GM23338 (cell line): Measurements from ENCODE around the gene CD69. TPM values are rescaled to one million over a fixed set of nuclear protein-coding genes. Genes with fewer than 3 reads are reported as not detected.

Experiments
- ATAC-seq: fragments of 200-7000 bp; cut with Tn5 transposase; 3 replicates; pipeline ENCODE4 v1.9.1; 2020
- DNase-seq: peaks from one replicate; pipeline ENCODE4 v3.0.0-alpha.2; 2015; ENCODE audit warnings: low spot score
- H2AFZ ChIP-seq: fragments of 200-600 bp; sonication (generic); 2 replicates; pipeline ENCODE4 v1.8.0; 2016; ENCODE audit warnings: antibody characterized with exemption, mild to moderate bottlenecking, moderate library complexity
- H3F3A ChIP-seq: fragments of 200-600 bp; sonication (generic); replicated peaks from 2 replicates; pipeline ENCODE4 v1.8.0; 2017; ENCODE audit warnings: antibody characterized with exemption, mixed run types, low read depth
- H3K27ac ChIP-seq: fragments of 200-600 bp; sonication (generic); 2 replicates; pipeline ENCODE4 v1.6.1; 2016; ENCODE audit warnings: low read depth
- H3K27me3 ChIP-seq: fragments of 200-600 bp; sonication (generic); 2 replicates; pipeline ENCODE4 v1.8.0; 2016; ENCODE audit warnings: mild to moderate bottlenecking, mixed run types, moderate library complexity; ENCODE audit not compliant: insufficient read depth
- H3K36me3 ChIP-seq: fragments of 200-600 bp; sonication (generic); 2 replicates; pipeline ENCODE4 v1.8.0; 2016; ENCODE audit warnings: mild to moderate bottlenecking; ENCODE audit not compliant: insufficient read depth
- H3K4me1 ChIP-seq: fragments of 200-600 bp; sonication (generic); 2 replicates; pipeline ENCODE4 v1.8.0; 2016; ENCODE audit warnings: mild to moderate bottlenecking, moderate library complexity; ENCODE audit not compliant: insufficient read depth
- H3K4me2 ChIP-seq: fragments of 200-600 bp; sonication (generic); 2 replicates; pipeline ENCODE4 v1.7.1; 2017; ENCODE audit warnings: mixed run types
- H3K4me3 ChIP-seq: fragments of 200-600 bp; sonication (generic); 2 replicates; pipeline ENCODE4 v1.6.1; 2016; ENCODE audit warnings: mixed run types
- H3K79me2 ChIP-seq: fragments of 200-600 bp; sonication (generic); replicated peaks from 2 replicates; pipeline ENCODE4 v1.8.0; 2017; ENCODE audit warnings: mild to moderate bottlenecking; ENCODE audit not compliant: insufficient read depth
- H3K9me2 ChIP-seq: fragments of 200-600 bp; sonication (generic); 2 replicates; pipeline ENCODE4 v1.8.0; 2017; ENCODE audit not compliant: insufficient read depth
- H4K20me1 ChIP-seq: fragments of 200-600 bp; sonication (generic); replicated peaks from 2 replicates; pipeline ENCODE4 v1.8.0; 2017; ENCODE audit warnings: mild to moderate bottlenecking; ENCODE audit not compliant: insufficient read depth
- H3K27ac Mint-ChIP-seq: 2 replicates; pipeline ENCODE4 v1.8.0; 2020; ENCODE audit warnings: inconsistent platforms, mild to moderate bottlenecking, moderate library complexity, mixed read lengths
- H3K27me3 Mint-ChIP-seq: 3 replicates; pipeline ENCODE4 v1.8.0; 2022; ENCODE audit warnings: low read depth, mild to moderate bottlenecking, moderate library complexity, mixed read lengths, inconsistent platforms; ENCODE audit not compliant: insufficient read depth, poor library complexity
- H3K36me3 Mint-ChIP-seq: 3 replicates; pipeline ENCODE4 v1.8.0; 2021; ENCODE audit warnings: low read depth, mild to moderate bottlenecking, inconsistent platforms, moderate library complexity, mixed read lengths
- H3K4me1 Mint-ChIP-seq: 3 replicates; pipeline ENCODE4 v1.8.0; 2020; ENCODE audit warnings: mild to moderate bottlenecking, inconsistent platforms, mixed read lengths
- H3K4me3 Mint-ChIP-seq: 3 replicates; pipeline ENCODE4 v1.8.0; 2021; ENCODE audit warnings: moderate library complexity, mild to moderate bottlenecking, inconsistent platforms, mixed read lengths
- H3K9me3 Mint-ChIP-seq: 3 replicates; pipeline ENCODE4 v1.8.0; 2020; ENCODE audit warnings: moderate library complexity, mild to moderate bottlenecking, inconsistent platforms, mixed read lengths
- CREB1 ChIP-seq: fragments of 250-450 bp; sonication (Bioruptor Pico); IDR thresholded peaks from 2 replicates; pipeline ENCODE4 v1.5.0; 2020; ENCODE audit warnings: low read depth, mild to moderate bottlenecking, moderate library complexity
- ETS1 ChIP-seq: IDR thresholded peaks from 2 replicates; pipeline ENCODE4 v1.6.1; 2016; ENCODE audit warnings: antibody characterized with exemption
- EZH2 ChIP-seq: fragments of 200-600 bp; sonication (generic); IDR thresholded peaks from one replicate; pipeline ENCODE4 v1.8.0; 2017; ENCODE audit warnings: antibody characterized with exemption, mild to moderate bottlenecking, low read depth; ENCODE audit not compliant: unreplicated experiment
- EZH2phosphoT487 ChIP-seq: fragments of 200-600 bp; sonication (generic); IDR thresholded peaks from one replicate; pipeline ENCODE4 v1.8.1; 2018; ENCODE audit warnings: antibody characterized with exemption; ENCODE audit not compliant: unreplicated experiment
- NANOG ChIP-seq: IDR thresholded peaks from 2 replicates; pipeline ENCODE4 v1.6.1; 2016; ENCODE audit warnings: antibody characterized with exemption, borderline replicate concordance
- POLR2AphosphoS5 ChIP-seq: IDR thresholded peaks from 2 replicates; pipeline ENCODE4 v1.6.1; 2016; ENCODE audit warnings: antibody characterized with exemption, low read depth
- REST ChIP-seq: IDR thresholded peaks from one replicate; pipeline ENCODE4 v1.6.1; 2018; ENCODE audit warnings: antibody characterized with exemption; ENCODE audit not compliant: unreplicated experiment
- STAT1 ChIP-seq: IDR thresholded peaks from one replicate; pipeline ENCODE4 v1.6.1; 2016; ENCODE audit warnings: antibody characterized with exemption; ENCODE audit not compliant: unreplicated experiment
- ZNF331 ChIP-seq: fragments of 250-450 bp; sonication (Bioruptor Pico); IDR thresholded peaks from 2 replicates; pipeline ENCODE4 v1.5.0; 2020; ENCODE audit warnings: low read depth, mild to moderate bottlenecking, moderate library complexity
- ZNF462 ChIP-seq: fragments of 250-450 bp; sonication (Bioruptor Pico); IDR thresholded peaks from 2 replicates; pipeline ENCODE4 v1.5.0; 2020; ENCODE audit warnings: mild to moderate bottlenecking, moderate library complexity
- polyA plus RNA-seq: library from polyadenylated mRNA; unstranded; fragments of >200 nt; fragmentation: Nextera tagmentation; extraction: Ambion mirVana; gene quantifications from 2 replicates; pipeline ENCODE4 v1.2.1, GENCODE V29; 2016
- total RNA-seq: library from RNA; depleted of rRNA; stranded (reverse); fragments of >200 nt; shearing (Covaris generic); gene quantifications from 2 replicates; pipeline ENCODE4 v1.2.3, GENCODE V29; 2014

Gene CD69
- total and polyA plus RNA-seq, 2 experiments from 2014 or later = not detected

- no peaks in the 10 kb centered on the region for H3K36me3 ChIP-seq
Measured at GRCh38 chr12:9755035-9755434, 5.7 kb downstream of the CD69 start.

More at GRCh38 chr12:9755035-9755434, 5.7 kb downstream of the CD69 start:
- Histone ChIP-seq H2AFZ (peak overlapping the region; percentile 17), H3K4me1 (peaks cover 8% of the 10 kb centered on the region; the same call in 1 of the 2 replicates), H3F3A (no peaks in the 10 kb centered on the region), H3K4me3 (no peak overlapping the region), H3K27me3 (no peaks in the 10 kb centered on the region), H4K20me1 (no peaks in the 10 kb centered on the region), H3K79me2 (no peaks in the 10 kb centered on the region), H3K4me2 (no peak overlapping the region), H3K27ac (no peak overlapping the region), H3K9me2 (no peaks in the 10 kb centered on the region)
- no peaks in the 10 kb centered on the region for H3K9me3 Mint-ChIP-seq
- H3K4me1 Mint-ChIP-seq = peaks cover 13% of the 10 kb centered on the region; the same call in 2 of the 3 replicates
- no peak for ATAC-seq
- H3K27ac Mint-ChIP-seq = no peak overlapping the region
- no peaks in the 10 kb centered on the region for H3K36me3 Mint-ChIP-seq
- H3K27me3 Mint-ChIP-seq = peaks cover 5% of the 10 kb centered on the region
- no peak for TF ChIP-seq CREB1 (CRISPR knock-in tag)
- no peak for TF ChIP-seq ZNF331 (CRISPR knock-in tag)
- TF ChIP-seq EZH2 = no peak
- TF ChIP-seq ETS1 = no peak
- TF ChIP-seq ZNF462 = no peak
- no peak for TF ChIP-seq POLR2AphosphoS5
- TF ChIP-seq EZH2phosphoT487 = no peak
- no peak for TF ChIP-seq STAT1
- TF ChIP-seq NANOG = no peak
- TF ChIP-seq REST = no peak
- no peak overlapping the region for H3K4me3 Mint-ChIP-seq
- no peak for DNase-seq
